ENCODE data around the gene HLA-G. TPM values are rescaled to one million over a fixed set of nuclear protein-coding genes. Genes with fewer than 3 reads are reported as not detected.

The HLA-G gene
- total and polyA plus RNA-seq, 9 of the 15 experiments (the other 6 are each of a cell fraction or from before 2014, with no cell fraction given): 0.13 TPM; not detected in 8

GRCh38 chr6:29793796-29794195 lies 33.8 kb upstream of the HLA-G start (continued):
- TF ChIP-seq ZBTB11 (CRISPR knock-in tag; IDR thresholded peaks at IDR 0.05) (no peak), PHB (CRISPR knock-in tag; IDR thresholded peaks at IDR 0.05) (no peak), CAMTA2 (CRISPR knock-in tag; conservative IDR thresholded peaks at IDR 0.05) (no peak), CGGBP1 (CRISPR knock-in tag; IDR thresholded peaks at IDR 0.05) (no peak), MTA2 (IDR thresholded peaks at IDR 0.05; ENCODE audit: low read depth) (no peak)

GRCh38 chr6:29796026-29796425 lies 31.6 kb upstream of the HLA-G start:
- FAIRE-seq (no peak), ATAC-seq (no peak), DNase-seq (ENCODE audit: extremely low read depth in 1 of 4, low spot score in 3 of 4) (no peak)
- no peaks in the 10 kb centered on the region for H3K9me1 ChIP-seq (ENCODE audit: control insufficient read depth, insufficient read depth, low read length)
- no peak overlapping the region for H3K4me3 ChIP-seq
- ChIA-PET CTCF (ENCODE audit: low intra/inter-chr PET ratio) (no interaction called here), POLR2A (no interaction called here)
- no peak overlapping the region for H3K4me2 ChIP-seq (ENCODE audit: insufficient read depth, low read length)
- no peak overlapping the region for H2AFZ ChIP-seq (ENCODE audit: low read depth, low read length)
- no peaks in the 10 kb centered on the region for H3K79me2 ChIP-seq (ENCODE audit: control insufficient read depth, insufficient read depth, low read length)
- H3K4me1 ChIP-seq (replicated peaks in 1 of 2; ENCODE audit: control insufficient read depth in 2 of 2, insufficient read depth in 2 of 2, low read length in 2 of 2): peaks cover 0 to 13% of the 10 kb centered on the region in 2 experiments; a peak in 2 of 5 replicates
- H3K27ac ChIP-seq (ENCODE audit: extremely low read depth, low read depth, low read length): no peak overlapping the region
- no peaks in the 10 kb centered on the region for H3K36me3 ChIP-seq (ENCODE audit: control insufficient read depth, insufficient read depth, low read length)
- intact Hi-C loops (cut with micrococcal nuclease): no loop called here
- BruUV-seq (replicated peaks): no TSS peak
- no peaks in the 10 kb centered on the region for H4K20me1 ChIP-seq (replicated peaks; ENCODE audit: control insufficient read depth, insufficient read depth, low read length)
- H3K27me3 ChIP-seq (ENCODE audit: control insufficient read depth in 2 of 2, insufficient read depth in 2 of 2, low read length in 2 of 2): peaks cover 32 to 52% of the 10 kb centered on the region in 2 experiments
- H3K9ac ChIP-seq (ENCODE audit: insufficient read depth in 1 of 2, low read depth in 2 of 2, low read length in 2 of 2): no peak overlapping the region
- H3K9me3 ChIP-seq (replicated peaks; ENCODE audit: control insufficient read depth, insufficient read depth, low read depth, low read length): no peaks in the 10 kb centered on the region
- WGBS (ENCODE audit: insufficient coverage, low coverage, missing lambda C conversion rate): 3% methylated on average over 2 of the region's 2 CpGs
- in situ Hi-C loops (cut with MboI): no loop called here
- TF ChIP-seq SAP30 (IDR thresholded peaks at IDR 0.05; ENCODE audit: borderline replicate concordance, insufficient read depth, low read depth, low read length, poor library complexity, severe bottlenecking): no peak
- peak; percentile 63 for TF ChIP-seq TFE3 (CRISPR knock-in tag; IDR thresholded peaks at IDR 0.05)
- no peak for TF ChIP-seq GATAD2A (IDR thresholded peaks at IDR 0.05)
- TF ChIP-seq MAFG (tag; conservative IDR thresholded peaks at IDR 0.05): no peak
- TF ChIP-seq E2F5 (CRISPR knock-in tag; IDR thresholded peaks at IDR 0.05): no peak
